TTC549 (cell line): Measurements from ENCODE around the gene MINDY4.

Source experiments
- FAIRE-seq: peaks from 2 replicates; lab custom pipeline; 2012; peaks lifted over from hg19 to GRCh38; lab: Jason Lieb, UNC

Gene MINDY4

GRCh38 chr7:30837581-30837980, 66.4 kb downstream of the MINDY4 start:
- FAIRE-seq = no peak

DNA sequence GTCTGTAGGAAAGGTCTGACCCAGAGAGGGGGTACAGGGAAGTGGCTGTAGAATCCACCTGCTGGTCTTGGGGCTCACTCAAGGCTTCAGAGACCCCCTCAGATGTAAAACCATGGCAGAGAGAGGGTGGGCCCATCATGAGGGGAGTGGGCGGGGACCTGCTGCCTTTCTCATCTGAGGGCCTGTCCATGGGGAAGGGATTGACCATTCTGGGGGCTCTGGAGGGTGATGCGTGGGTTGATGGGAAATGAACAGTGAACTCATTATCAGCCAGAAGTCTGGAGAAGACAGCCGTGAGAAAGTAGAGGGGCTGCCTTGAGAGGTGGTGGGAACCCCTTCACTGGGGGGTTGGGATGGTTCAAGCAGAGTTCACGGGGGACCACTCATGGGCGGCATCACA, 66.8 kb downstream of the MINDY4 start:
- FAIRE-seq = no peak

- FAIRE-seq = no peak
These were observed 69.2 kb downstream of the MINDY4 start for GRCh38 chr7:30840141-30841024.

GRCh38 chr7:30841025-30841735, 70.0 kb downstream of the MINDY4 start:
- no peak for FAIRE-seq

GRCh38 chr7:30841801-30842541, 70.8 kb downstream of the MINDY4 start:
- FAIRE-seq = no peak

GRCh38 chr7:30842542-30843451, 71.6 kb downstream of the MINDY4 start:
- FAIRE-seq = no peak

DNA sequence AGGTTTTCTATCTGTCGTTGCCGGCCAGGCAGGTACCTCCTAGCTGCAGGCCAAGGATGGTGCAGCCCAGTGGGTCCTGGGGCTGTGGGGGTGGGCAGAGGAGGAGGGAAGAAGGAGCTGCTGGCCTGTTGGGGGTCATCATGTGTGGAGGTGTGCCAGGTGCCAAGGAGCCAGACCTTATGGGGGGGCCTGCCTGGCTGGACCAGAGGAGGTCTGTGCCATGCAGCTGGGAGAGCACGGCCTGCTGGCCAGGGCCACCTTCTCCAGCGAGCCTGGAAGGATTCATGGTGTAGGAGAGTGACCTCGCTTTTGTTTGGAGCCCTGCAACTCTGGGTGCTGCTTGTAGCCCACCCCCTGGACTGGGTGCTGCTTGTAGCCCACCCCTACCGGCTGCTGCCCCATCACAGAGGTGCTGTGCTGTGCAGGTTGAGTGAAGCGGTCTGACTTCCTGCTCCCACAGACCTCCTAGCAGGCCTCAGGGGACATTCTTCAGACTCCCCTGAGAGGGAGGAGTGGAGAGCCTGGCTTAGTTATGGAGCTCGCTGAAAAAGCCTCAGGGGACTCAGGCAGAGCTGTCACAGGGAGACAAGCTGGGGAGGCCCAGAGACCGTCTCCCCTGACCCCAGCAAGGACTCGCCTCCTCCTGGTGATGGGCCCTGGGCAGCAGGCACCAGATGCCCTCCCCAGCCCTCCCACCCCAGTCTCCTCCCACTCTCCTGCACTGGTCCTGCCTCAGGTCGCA, 72.7 kb downstream of the MINDY4 start:
- no peak for FAIRE-seq

- FAIRE-seq = no peak
These were observed 73.3 kb downstream of the MINDY4 start for GRCh38 chr7:30844483-30844874.

DNA sequence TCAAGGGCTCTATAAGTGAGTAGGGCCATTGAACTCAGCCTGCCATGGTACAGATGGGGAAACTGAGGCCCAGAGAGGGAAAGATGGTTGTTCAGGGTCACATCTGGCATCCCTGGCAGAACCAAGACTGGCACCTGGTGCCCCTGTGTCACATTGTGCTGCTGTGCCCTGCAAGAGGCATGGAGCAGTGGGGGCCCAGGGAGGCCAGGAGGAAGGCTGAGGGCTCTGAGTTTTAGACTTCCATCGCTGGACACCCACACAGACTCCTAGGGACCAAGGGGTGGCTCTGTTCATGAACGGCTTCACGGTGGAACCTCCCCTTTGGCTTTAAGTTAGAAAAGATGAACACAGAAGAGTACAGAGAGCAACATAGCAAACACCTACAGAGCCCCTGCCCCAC, 73.7 kb downstream of the MINDY4 start:
- FAIRE-seq = no peak

DNA sequence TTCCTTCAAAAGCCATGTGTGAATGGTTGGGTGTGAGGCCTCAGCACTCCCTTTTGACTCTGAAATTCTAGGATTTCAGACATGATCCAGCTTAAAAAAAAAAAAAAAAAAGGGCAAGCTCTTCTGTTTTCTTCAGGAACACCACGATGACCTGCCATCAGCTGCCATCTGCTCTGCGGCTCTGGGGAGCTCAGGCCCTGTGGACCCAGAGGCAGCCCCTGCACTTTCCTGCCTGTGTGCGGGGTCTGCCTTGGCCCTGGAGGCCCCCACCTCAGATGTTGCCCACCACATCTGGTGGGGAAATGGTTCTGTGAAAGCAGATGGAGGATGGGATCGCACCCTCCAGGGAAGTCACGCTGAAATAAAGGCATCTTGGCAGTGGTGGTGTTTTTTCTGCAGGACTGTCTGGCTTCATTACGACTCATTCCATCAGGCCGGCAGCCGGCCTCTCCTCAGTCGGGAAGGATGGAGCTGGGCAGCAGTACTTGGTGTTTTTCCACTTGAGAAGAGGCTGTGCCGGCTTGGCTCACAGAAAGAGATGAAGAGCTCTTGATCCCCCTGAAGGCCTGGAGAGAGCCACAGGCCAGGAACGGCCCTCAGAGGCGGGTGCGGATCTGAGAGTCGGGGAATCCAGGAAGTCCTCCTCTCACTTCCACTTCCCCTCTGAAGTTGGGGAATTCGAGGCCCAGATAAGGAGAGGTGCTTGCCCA, 74.4 kb downstream of the MINDY4 start:
- no peak for FAIRE-seq

- FAIRE-seq = no peak
These were observed 75.2 kb downstream of the MINDY4 start for GRCh38 chr7:30846378-30846777.

DNA sequence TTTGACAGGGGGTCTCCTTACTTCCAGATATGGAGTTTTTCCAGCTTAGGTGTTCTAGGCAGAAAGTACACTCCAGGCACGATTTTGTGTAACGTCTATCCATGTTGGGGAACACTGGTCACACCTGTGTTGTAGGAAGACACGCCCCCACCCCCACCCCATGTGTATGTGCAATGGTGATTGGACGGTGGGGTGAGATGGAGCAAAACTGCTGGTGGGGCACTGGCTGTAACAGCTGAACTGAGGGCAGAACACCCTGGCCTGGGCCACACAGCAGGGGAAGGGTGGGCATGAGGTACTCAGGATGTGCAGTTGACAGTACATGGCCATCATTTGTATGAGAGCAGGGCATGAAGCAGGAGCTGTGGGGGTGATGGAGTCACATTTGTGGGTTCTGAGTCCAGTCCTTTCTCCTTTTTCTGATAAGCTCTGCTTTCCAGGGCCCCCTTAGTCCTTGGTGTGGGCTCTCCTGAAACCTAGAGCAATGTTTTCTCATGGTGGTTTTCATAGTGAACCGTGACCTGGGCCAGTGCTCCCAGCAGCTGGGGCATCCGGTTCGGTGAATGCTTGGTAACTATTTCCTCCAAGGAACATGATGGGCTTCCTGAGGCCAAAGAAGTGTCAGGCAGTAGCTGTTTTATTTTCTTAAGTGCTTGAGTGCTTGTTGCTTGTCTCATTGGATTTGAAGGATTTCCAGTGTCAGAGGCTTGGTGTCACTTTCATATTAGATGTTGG, 77.1 kb downstream of the MINDY4 start:
- FAIRE-seq = no peak

DNA sequence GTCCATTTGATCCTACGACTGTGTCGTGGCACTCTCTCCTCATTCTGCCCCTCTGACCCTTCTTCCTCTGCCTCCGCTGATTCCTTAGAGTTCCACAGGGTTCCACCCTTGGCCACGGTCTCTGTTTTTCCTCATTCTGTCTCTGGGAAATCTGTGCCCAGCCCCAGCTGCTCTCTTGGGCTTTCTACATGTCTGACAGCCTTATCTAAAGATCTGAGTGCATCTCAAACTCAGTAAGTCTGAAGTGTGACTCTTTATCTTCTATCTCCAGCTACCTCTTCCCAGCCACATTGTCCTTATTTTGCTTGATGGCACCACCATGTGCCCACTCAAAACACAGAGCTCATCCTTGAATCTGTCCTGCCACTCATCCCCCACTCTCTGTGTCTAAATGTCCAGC, 78.3 kb downstream of the MINDY4 start:
- FAIRE-seq = no peak

- no peak for FAIRE-seq
These were observed 79.2 kb downstream of the MINDY4 start for GRCh38 chr7:30850426-30850825.

- FAIRE-seq = no peak
These were observed 80.6 kb downstream of the MINDY4 start for GRCh38 chr7:30851651-30852307.

- no peak for FAIRE-seq
These were observed 81.1 kb downstream of the MINDY4 start for GRCh38 chr7:30852308-30852684.

DNA sequence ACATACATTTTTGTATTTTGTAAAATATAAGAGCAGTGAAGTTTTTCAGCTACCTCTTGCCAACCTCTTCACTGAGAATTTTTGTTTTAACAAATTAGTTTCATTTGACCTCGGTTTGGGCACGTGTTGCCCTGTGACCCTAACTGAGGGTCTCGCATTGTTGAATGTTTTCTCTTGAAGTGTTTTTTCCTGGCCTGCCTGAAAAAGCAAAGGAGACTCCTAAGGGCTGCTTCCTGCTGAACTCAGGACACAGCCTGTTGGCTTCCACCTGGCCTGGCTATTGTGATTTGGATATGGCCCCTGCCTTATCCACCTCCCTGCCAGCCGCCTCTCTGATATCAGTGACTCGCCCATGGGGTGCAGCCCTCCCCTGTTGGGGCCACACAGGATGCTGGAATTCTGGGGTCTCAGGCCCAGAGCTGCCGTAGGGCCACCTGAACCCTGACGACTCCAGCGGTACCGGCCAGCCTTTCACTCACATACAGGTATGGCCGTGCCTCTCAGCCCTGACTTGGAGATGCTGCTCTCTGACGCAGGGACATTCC, 81.6 kb downstream of the MINDY4 start:
- FAIRE-seq = no peak

- FAIRE-seq = no peak
These were observed 82.4 kb downstream of the MINDY4 start for GRCh38 chr7:30853576-30853975.

DNA sequence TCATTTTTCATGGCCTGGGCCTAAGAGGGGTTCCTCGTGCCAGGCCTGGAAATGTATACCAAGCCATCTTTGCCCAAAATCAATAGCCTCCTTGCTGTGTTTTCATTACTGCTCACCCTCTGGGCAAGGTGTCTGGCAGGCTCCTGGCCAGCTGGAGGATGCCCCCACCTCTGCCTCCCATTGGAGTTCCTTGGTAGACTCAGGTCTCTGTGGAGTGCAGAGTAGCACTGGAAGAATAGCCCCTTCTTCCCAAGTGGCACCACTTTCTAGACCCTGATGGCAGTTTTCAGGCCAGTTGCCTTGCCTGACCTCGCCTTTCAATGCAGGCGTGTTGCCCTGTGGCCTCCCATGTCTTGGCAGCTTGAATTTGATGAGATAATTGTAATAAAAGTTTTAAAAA, 84.7 kb downstream of the MINDY4 start:
- FAIRE-seq = no peak
